HAP-1 (cell line): ENCODE data around the gene KCNK4.
"Not testable (repeated sequence)": the region's sequence is repeated elsewhere in the genome, so short reads cannot be mapped to it uniquely, and the experiment has no call there.

Source experiments
- DNase-seq, 2 experiments: peaks; one replicate each; pipeline ENCODE4 v3.0.0-alpha.2; 2016 to 2020; ENCODE audit warnings: low spot score in 2 of 2
- H3K27me3 ChIP-seq: fragments of 250-450 bp; sonication (Bioruptor Pico); 2 replicates; pipeline ENCODE4 v1.5.1; 2020; ENCODE audit warnings: low read depth, mild to moderate bottlenecking, moderate library complexity
- H3K36me3 ChIP-seq: fragments of 250-450 bp; sonication (Bioruptor Pico); replicated peaks from 2 replicates; pipeline ENCODE4 v1.5.1; 2020; ENCODE audit warnings: mild to moderate bottlenecking
- H3K4me1 ChIP-seq: fragments of 250-450 bp; sonication (Bioruptor Pico); 2 replicates; pipeline ENCODE4 v1.5.1; 2020; ENCODE audit warnings: mild to moderate bottlenecking
- H3K4me3 ChIP-seq: fragments of 250-450 bp; sonication (Bioruptor Pico); 2 replicates; pipeline ENCODE4 v1.5.1; 2020; ENCODE audit warnings: mild to moderate bottlenecking, moderate library complexity
- H3K9me3 ChIP-seq: fragments of 250-450 bp; sonication (Bioruptor Pico); 2 replicates; pipeline ENCODE4 v1.5.1; 2020; ENCODE audit warnings: mild to moderate bottlenecking, moderate library complexity
- in situ Hi-C: fragments of 300-500 bp; cut with MboI; formaldehyde crosslinking; loops from 3 replicates; pipeline ENCODE4 v1.14.3; 2020; ENCODE audit warnings: low sequenced_read_pairs, inconsistent platforms, mixed read lengths

KCNK4 gene

GRCh38 chr11:64318766-64319761 lies 28.0 kb downstream of the KCNK4 start:
- Histone ChIP-seq H3K4me1 (peaks cover 13% of the 10 kb centered on the region), H3K27me3 (no peaks in the 10 kb centered on the region), H3K4me3 (peak overlapping the region; percentile 91), H3K9me3 (no peaks in the 10 kb centered on the region), H3K36me3 (peaks cover 59% of the 10 kb centered on the region)
- in situ Hi-C loops = no loop called here
- peak in 1 of 2 experiments; percentile 42 for DNase-seq

DNA sequence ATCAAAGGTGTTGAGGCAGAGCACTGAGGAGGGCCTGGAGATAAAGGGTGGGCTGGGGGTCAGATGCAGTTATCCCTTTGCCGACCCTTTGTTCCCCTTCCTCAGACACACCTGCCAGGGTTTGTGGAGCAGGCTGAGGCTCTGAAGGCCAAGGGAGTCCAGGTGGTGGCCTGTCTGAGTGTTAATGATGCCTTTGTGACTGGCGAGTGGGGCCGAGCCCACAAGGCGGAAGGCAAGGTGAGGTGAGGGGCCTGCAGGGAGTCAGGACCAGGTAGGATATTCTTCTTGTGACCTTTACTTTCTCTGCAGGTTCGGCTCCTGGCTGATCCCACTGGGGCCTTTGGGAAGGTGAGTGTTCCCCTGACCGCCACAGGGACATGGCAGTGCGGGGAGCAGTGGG lies 29.5 kb downstream of the KCNK4 start:
- Histone ChIP-seq H3K9me3 (no peaks in the 10 kb centered on the region), H3K4me1 (peaks cover 13% of the 10 kb centered on the region), H3K4me3 (no peak overlapping the region), H3K36me3 (peaks cover 44% of the 10 kb centered on the region), H3K27me3 (no peaks in the 10 kb centered on the region)
- in situ Hi-C loops = no loop called here
- DNase-seq = no peak

- no peak for DNase-seq
- peaks cover 13% of the 10 kb centered on the region for H3K4me1 ChIP-seq
- H3K36me3 ChIP-seq = peaks cover 39% of the 10 kb centered on the region
- H3K27me3 ChIP-seq = no peaks in the 10 kb centered on the region
- no peak overlapping the region for H3K4me3 ChIP-seq
- H3K9me3 ChIP-seq = no peaks in the 10 kb centered on the region
- in situ Hi-C loops = no loop called here
Measured at GRCh38 chr11:64321026-64321425, 29.9 kb downstream of the KCNK4 start.

DNA sequence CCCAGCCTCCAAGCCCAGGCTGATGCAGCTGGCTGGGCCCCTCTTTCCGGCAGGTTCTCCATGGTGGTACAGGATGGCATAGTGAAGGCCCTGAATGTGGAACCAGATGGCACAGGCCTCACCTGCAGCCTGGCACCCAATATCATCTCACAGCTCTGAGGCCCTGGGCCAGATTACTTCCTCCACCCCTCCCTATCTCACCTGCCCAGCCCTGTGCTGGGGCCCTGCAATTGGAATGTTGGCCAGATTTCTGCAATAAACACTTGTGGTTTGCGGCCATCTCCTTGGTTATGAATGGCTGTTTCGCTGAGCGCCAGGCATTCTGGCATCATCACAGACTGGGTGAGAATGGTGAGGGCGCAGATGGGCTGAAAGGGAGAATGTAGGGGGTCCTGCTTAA lies 30.4 kb downstream of the KCNK4 start:
- Histone ChIP-seq H3K36me3 (peaks cover 34% of the 10 kb centered on the region), H3K4me3 (no peak overlapping the region), H3K4me1 (peaks cover 8% of the 10 kb centered on the region), H3K27me3 (no peaks in the 10 kb centered on the region), H3K9me3 (no peaks in the 10 kb centered on the region)
- DNase-seq = no peak
- in situ Hi-C loops = no loop called here

GRCh38 chr11:64322925-64323260 lies 31.8 kb downstream of the KCNK4 start:
- Histone ChIP-seq H3K4me3 (no peak overlapping the region), H3K36me3 (peaks cover 26% of the 10 kb centered on the region), H3K4me1 (peaks cover 8% of the 10 kb centered on the region), H3K9me3 (no peaks in the 10 kb centered on the region; the same call in 1 of the 2 replicates), H3K27me3 (no peaks in the 10 kb centered on the region)
- in situ Hi-C loops = no loop called here
- DNase-seq = no peak

DNA sequence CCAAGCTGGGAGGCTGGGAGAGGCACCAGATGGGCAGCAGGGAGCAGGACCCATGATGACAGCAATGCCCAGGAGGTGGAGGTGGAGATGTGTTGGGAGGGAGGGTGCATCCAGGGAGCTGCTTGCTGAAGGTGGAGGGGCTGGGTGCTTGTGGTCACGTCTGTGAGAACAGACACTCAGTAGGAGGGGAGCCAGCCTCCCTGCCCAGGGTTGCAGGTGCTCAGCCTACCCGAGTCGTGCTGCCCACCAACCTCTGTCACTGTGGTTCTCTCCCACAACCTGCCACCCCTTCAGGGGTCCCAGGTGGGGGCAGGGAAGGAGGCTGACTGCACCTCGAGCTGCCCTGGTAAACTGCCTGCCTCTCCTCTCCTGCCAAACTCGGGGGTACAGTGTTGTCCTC lies 32.3 kb downstream of the KCNK4 start:
- Histone ChIP-seq H3K4me3 (no peak overlapping the region), H3K36me3 (peaks cover 26% of the 10 kb centered on the region), H3K27me3 (no peaks in the 10 kb centered on the region), H3K9me3 (no peaks in the 10 kb centered on the region; the same call in 1 of the 2 replicates), H3K4me1 (peaks cover 8% of the 10 kb centered on the region)
- no peak for DNase-seq
- in situ Hi-C loops = no loop called here

DNA sequence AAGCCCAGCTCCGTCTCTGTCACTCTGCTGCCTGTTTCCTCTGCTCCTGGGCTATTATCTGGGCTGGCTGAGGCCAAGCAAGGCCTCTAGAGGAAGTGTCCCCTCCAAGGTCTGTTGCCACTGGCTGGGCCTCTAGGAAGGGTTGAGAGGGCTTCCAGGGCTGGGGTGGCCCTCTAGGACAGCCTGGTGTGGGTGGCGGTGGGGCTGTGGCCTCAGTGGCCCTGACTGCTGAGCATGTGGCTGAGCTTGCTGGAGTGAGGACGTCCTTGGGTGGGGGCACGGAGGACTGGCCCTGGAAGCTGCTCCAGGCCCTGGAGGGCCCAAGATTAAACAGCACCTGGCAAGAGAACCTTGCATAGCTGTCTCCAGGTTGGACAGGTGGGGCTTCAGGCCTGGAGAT lies 32.9 kb downstream of the KCNK4 start:
- DNase-seq, H3K27me3 ChIP-seq, H3K4me3 ChIP-seq, H3K4me1 ChIP-seq, in situ Hi-C loops, H3K9me3 ChIP-seq: not testable (repeated sequence)
- H3K36me3 ChIP-seq = peaks cover 26% of the 10 kb centered on the region

GRCh38 chr11:64324692-64325469 lies 33.8 kb downstream of the KCNK4 start:
- in situ Hi-C loops = no loop called here
- no peaks in the 10 kb centered on the region for H3K4me1 ChIP-seq
- no peaks in the 10 kb centered on the region; the same call in 1 of the 2 replicates for H3K9me3 ChIP-seq
- peaks cover 19% of the 10 kb centered on the region for H3K36me3 ChIP-seq
- DNase-seq = no peak
- H3K4me3 ChIP-seq = no peak overlapping the region
- no peaks in the 10 kb centered on the region for H3K27me3 ChIP-seq

GRCh38 chr11:64327375-64327774 lies 36.3 kb downstream of the KCNK4 start:
- no peak overlapping the region for H3K4me3 ChIP-seq
- no peaks in the 10 kb centered on the region for H3K27me3 ChIP-seq
- in situ Hi-C loops = no loop called here
- DNase-seq = no peak
- H3K9me3 ChIP-seq = no peaks in the 10 kb centered on the region; the same call in 1 of the 2 replicates
- H3K4me1 ChIP-seq = peaks cover 5% of the 10 kb centered on the region; the same call in 1 of the 2 replicates
- H3K36me3 ChIP-seq = peaks cover 6% of the 10 kb centered on the region; the same call in 1 of the 2 replicates

DNA sequence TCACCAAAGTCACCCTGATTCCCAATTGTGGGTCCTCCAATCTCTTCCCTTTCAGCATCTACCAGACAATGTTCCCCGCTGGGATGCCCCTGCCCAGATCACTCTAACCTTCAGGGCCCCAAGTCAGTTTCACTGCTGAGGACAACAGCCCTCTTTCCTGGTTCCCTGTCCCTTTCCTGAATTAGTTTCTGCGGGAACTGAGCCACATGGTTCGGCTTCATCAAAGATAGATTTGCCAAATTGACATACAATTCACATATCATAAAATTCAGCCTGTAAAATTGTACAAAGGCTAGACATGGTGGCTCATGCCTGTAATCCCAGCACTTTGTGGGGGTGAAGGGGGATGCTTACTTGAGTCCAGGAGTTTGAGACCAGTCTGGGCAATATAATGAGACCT lies 36.9 kb downstream of the KCNK4 start:
- Histone ChIP-seq H3K4me3 (no peak overlapping the region), H3K9me3 (no peaks in the 10 kb centered on the region; the same call in 1 of the 2 replicates), H3K36me3 (no peaks in the 10 kb centered on the region), H3K27me3 (no peaks in the 10 kb centered on the region), H3K4me1 (peaks cover 5% of the 10 kb centered on the region; the same call in 1 of the 2 replicates)
- no peak for DNase-seq
- in situ Hi-C loops = no loop called here

GRCh38 chr11:64330888-64331287 lies 39.8 kb downstream of the KCNK4 start:
- Histone ChIP-seq H3K36me3 (no peaks in the 10 kb centered on the region), H3K27me3 (no peaks in the 10 kb centered on the region), H3K4me1 (peaks cover 5% of the 10 kb centered on the region; the same call in 1 of the 2 replicates), H3K9me3 (no peaks in the 10 kb centered on the region; the same call in 1 of the 2 replicates), H3K4me3 (no peak overlapping the region)
- no peak for DNase-seq
- in situ Hi-C loops = no loop called here

GRCh38 chr11:64331569-64332371 lies 40.7 kb downstream of the KCNK4 start:
- Histone ChIP-seq H3K36me3 (no peaks in the 10 kb centered on the region), H3K9me3 (no peaks in the 10 kb centered on the region; the same call in 1 of the 2 replicates), H3K27me3 (no peaks in the 10 kb centered on the region), H3K4me1 (peaks cover 5% of the 10 kb centered on the region; the same call in 1 of the 2 replicates), H3K4me3 (no peak overlapping the region)
- in situ Hi-C loops = no loop called here
- DNase-seq = peak; percentile 37 to 76

- no peak for DNase-seq
- H3K36me3 ChIP-seq = no peaks in the 10 kb centered on the region
- no peaks in the 10 kb centered on the region for H3K9me3 ChIP-seq
- H3K27me3 ChIP-seq = no peaks in the 10 kb centered on the region
- H3K4me3 ChIP-seq = no peak overlapping the region
- in situ Hi-C loops = no loop called here
- H3K4me1 ChIP-seq = peaks cover 12% of the 10 kb centered on the region
Measured at GRCh38 chr11:64333556-64333955, 42.5 kb downstream of the KCNK4 start.
